Kidney (tissue), 14 donors: ENCODE data around the gene ECSCR. TPM values are rescaled to one million over a fixed set of nuclear protein-coding genes. Genes with fewer than 3 reads are reported as not detected.

ENCODE experiments used
- DNase-seq, 5 donors: peaks; one replicate each; pipeline ENCODE4 v3.0.0-alpha.2; 2013 to 2020
- FAIRE-seq: peaks from 2 replicates; lab custom pipeline; 2012; peaks lifted over from hg19 to GRCh38; lab: Jason Lieb, UNC
- H3K27ac ChIP-seq, 2 donors: one replicate each; pipeline ENCODE4 v1.7.0; 2013; ENCODE audit warnings: low read depth in 2 of 2, low read length in 2 of 2, inconsistent platforms in 1 of 2
- H3K27me3 ChIP-seq: one replicate; pipeline ENCODE4 v1.7.1; 2013; ENCODE audit warnings: low read length, inconsistent platforms; ENCODE audit not compliant: control insufficient read depth, insufficient read depth
- H3K36me3 ChIP-seq, 3 donors: one replicate each; pipeline versions ENCODE4 v1.7.0 to v1.7.1; 2013; ENCODE audit warnings: low read length in 3 of 3, control low read depth in 1 of 3, inconsistent platforms in 1 of 3; ENCODE audit not compliant: insufficient read depth in 3 of 3, control insufficient read depth in 2 of 3
- H3K4me1 ChIP-seq, 3 donors: one replicate each; pipeline versions ENCODE4 v1.7.0 to v1.7.1; 2013; ENCODE audit warnings: low read length in 3 of 3, inconsistent platforms in 1 of 3, low read depth in 1 of 3; ENCODE audit not compliant: control insufficient read depth in 2 of 3, insufficient read depth in 2 of 3
- H3K4me3 ChIP-seq, 3 donors: one replicate each; pipeline versions ENCODE4 v1.7.0 to v1.8.1; 2013; ENCODE audit warnings: low read length in 3 of 3, control low read depth in 1 of 3, inconsistent platforms in 1 of 3
- H3K9ac ChIP-seq, 3 donors: one replicate each; pipeline versions ENCODE4 v1.7.0 to v1.7.1; 2013; ENCODE audit warnings: low read length in 3 of 3, control low read depth in 1 of 3, inconsistent platforms in 1 of 3
- H3K9me3 ChIP-seq, 3 donors: one replicate each; pipeline versions ENCODE4 v1.7.0 to v1.7.1; 2013; ENCODE audit warnings: low read length in 3 of 3, control low read depth in 1 of 3, inconsistent platforms in 1 of 3; ENCODE audit not compliant: control insufficient read depth in 2 of 3, insufficient read depth in 1 of 3
- CTCF ChIP-seq: IDR thresholded peaks from 3 replicates; pipeline ENCODE4 v1.5.1; 2012; ENCODE audit warnings: mild to moderate bottlenecking, moderate library complexity, borderline replicate concordance; ENCODE audit not compliant: insufficient read depth; ENCODE audit errors: extremely low read depth
- intact Hi-C: fragments of 100-400 bp; cut with DNase I; formaldehyde crosslinking; loops from one replicate; pipeline ENCODE4 v1.11.1; 2022
- polyA plus RNA-seq: library from polyadenylated mRNA; stranded (reverse); fragments of 350-450 nt; fragmentation: Illumina TruSeq; extraction: RNeasy Lipid Tissue Mini Kit (QIAGEN cat#74804); gene quantifications from one replicate; pipeline ENCODE4 v1.2.3, GENCODE V29; 2014; ENCODE audit warnings: low read depth, low replicate concordance; ENCODE audit not compliant: insufficient read depth
- total RNA-seq: library from RNA; stranded (reverse); fragmentation: NEBNext Ultra II Directional; extraction: Animal tissue kit (Norgen Biotek cat#: 25700); gene quantifications from one replicate; pipeline ENCODE4 v1.2.1, GENCODE V29; 2021
- donor health status: control.
- donor health status: control.
- donor health status: control.
- donor health status: control.
- donor health status: control.
- donor health status: DM: yes; HTN: yes; CAD: no.
- donor health status: Normal renal cell carcinoma (clear cell type).

ECSCR gene
- total and polyA plus RNA-seq, 2 donors from 2014 or later: 31.9 to 34.9 TPM

GRCh38 chr5:139422307-139422893, 40.1 kb downstream of the ECSCR start:
- DNase-seq (peak in 3 of 5 donors; percentile 66 to 86 (median 85)), FAIRE-seq (peak; percentile 84)
- Histone ChIP-seq H3K4me1 (peaks cover 0 to 11% (median 3%) of the 10 kb centered on the region in 3 donors), H3K27ac (no peak overlapping the region), H3K27me3 (no peaks in the 10 kb centered on the region), H3K36me3 (peaks cover 0 to 11% (median 10%) of the 10 kb centered on the region in 3 donors), H3K4me3 (no peak overlapping the region), H3K9ac (no peak overlapping the region), H3K9me3 (no peaks in the 10 kb centered on the region)
- intact Hi-C loops: no loop called here
- TF ChIP-seq CTCF: peak; percentile 83

GRCh38 chr5:139419226-139420192, 43.0 kb downstream of the ECSCR start:
- intact Hi-C loops: no loop called here
- Histone ChIP-seq H3K9me3 (no peaks in the 10 kb centered on the region), H3K27me3 (no peaks in the 10 kb centered on the region), H3K27ac (no peak overlapping the region), H3K4me1 (peaks cover 0 to 32% (median 19%) of the 10 kb centered on the region in 3 donors), H3K36me3 (peaks cover 0 to 9% (median 7%) of the 10 kb centered on the region in 3 donors), H3K9ac (peak overlapping the region in 1 of 3 donors; percentile 13), H3K4me3 (no peak overlapping the region)
- FAIRE-seq: no peak
- TF ChIP-seq CTCF: no peak
- DNase-seq: no peak

- peaks cover 0 to 39% (median 24%) of the 10 kb centered on the region in 3 donors for H3K4me1 ChIP-seq
- no peak for TF ChIP-seq CTCF
- no peak for DNase-seq
- intact Hi-C loops: no loop called here
- no peaks in the 10 kb centered on the region for H3K27me3 ChIP-seq
- peak overlapping the region in 1 of 2 donors; percentile 13 for H3K27ac ChIP-seq
- peaks cover 0 to 7% (median 5%) of the 10 kb centered on the region in 3 donors for H3K36me3 ChIP-seq
- peak overlapping the region in 1 of 3 donors; percentile 13 for H3K9ac ChIP-seq
- H3K4me3 ChIP-seq: no peak overlapping the region
- no peak for FAIRE-seq
- no peaks in the 10 kb centered on the region for H3K9me3 ChIP-seq
Observed at GRCh38 chr5:139418793-139419192, 43.8 kb downstream of the ECSCR start.
